ENCODE data around the gene PACSIN1. TPM values are rescaled to one million over a fixed set of nuclear protein-coding genes. Genes with fewer than 3 reads are reported as not detected.

The PACSIN1 gene
- total RNA-seq, 2 experiments from 2014 or later = 0.07 to 0.15 TPM

DNA sequence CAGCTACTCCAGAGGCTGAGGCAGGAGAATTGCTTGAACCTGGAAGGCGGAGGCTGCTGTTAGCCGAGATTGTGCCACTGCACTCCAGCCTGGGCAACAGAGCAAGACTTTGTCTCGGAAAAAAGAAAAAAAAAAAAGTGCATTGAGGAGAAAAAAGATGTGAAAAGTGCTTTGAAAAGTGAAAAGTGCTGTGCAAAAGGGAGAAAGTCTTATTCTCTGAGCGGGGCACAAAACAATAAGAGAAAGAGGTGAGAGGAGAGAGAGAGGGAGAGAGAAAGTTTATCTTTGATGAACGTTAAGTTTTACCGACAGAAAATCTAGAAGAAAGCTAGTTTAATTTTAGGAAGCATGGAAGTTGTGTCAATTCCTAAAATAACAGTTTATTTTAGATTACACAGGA is 3.9 kb upstream of the PACSIN1 start:
- intact Hi-C loops (cut with micrococcal nuclease) = loop anchor here (10.0 kb wide), 1 partner anchor 683 kb away; the partner anchor contains the start of gene TCP11
- CTCF ChIA-PET = interaction anchor here (0.6 to 7.2 kb wide), 7 partner anchors 47 to 703 kb away, joined by 3 to 111 read pairs (median 4); no protein-coding TSS in a partner anchor
- Mint-ChIP-seq H3K4me1 (ENCODE audit: low read depth) (peaks cover 6% of the 10 kb centered on the region), H3K4me3 (no peak overlapping the region), H3K9me3 (no peaks in the 10 kb centered on the region), H3K27me3 (ENCODE audit: low read depth) (peaks cover 18% of the 10 kb centered on the region), H3K27ac (no peak overlapping the region), H3K36me3 (ENCODE audit: low read depth) (no peaks in the 10 kb centered on the region)
- DNase-seq = no peak

DNA sequence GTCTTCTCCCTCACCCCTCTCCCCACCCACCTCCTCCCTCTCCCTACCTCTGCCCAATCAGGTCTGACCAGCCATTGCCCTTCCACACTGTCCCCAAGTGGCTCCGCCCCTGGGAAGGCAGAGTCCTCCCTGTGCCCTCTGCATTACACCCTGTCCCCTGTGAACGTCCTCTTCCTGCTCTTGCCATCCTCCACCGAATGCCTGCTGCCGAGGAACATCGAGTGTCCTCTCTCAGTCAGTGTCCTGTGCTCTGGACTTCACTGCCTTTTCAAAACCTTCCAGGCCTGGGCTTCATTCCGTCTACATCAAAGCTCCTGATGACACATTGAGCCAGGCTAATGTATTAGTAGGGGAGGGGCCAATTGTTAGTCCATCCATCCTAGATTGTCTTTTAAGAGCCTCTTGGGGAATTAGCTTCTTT is 3.3 kb upstream of the PACSIN1 start:
- H3K36me3 Mint-ChIP-seq (ENCODE audit: low read depth) = no peaks in the 10 kb centered on the region

DNA sequence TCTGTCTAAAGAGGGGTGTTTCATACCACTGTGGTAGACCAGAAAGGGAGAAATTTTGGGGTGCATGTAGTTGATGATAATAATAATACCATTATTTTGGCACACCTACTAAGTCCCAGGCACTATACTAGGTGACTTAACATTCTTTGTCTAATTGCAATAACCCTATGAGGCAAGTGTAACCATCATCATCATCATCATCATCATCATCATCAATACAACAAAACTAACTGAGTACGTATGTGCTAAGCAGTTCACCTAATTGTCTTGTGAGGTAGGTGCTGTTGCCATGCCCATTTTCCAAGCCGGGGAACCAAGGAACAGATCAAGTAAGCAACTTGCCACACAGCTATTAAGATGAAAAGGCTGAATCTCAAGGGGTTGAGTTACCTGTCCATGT is 2.6 kb upstream of the PACSIN1 start:
- Mint-ChIP-seq H3K9me3 (no peaks in the 10 kb centered on the region), H3K27me3 (ENCODE audit: low read depth) (peaks cover 20% of the 10 kb centered on the region), H3K36me3 (ENCODE audit: low read depth) (no peaks in the 10 kb centered on the region), H3K4me3 (no peak overlapping the region), H3K27ac (no peak overlapping the region), H3K4me1 (ENCODE audit: low read depth) (peaks cover 6% of the 10 kb centered on the region)
- no peak for DNase-seq
- intact Hi-C loops (cut with micrococcal nuclease) = loop anchor here (10.0 kb wide), 1 partner anchor 682 kb away; the partner anchor contains the start of gene TCP11
- CTCF ChIA-PET = interaction anchor here (7.2 kb wide), 1 partner anchor 146 kb away, joined by 111 read pairs; no protein-coding TSS in a partner anchor

More for the DNA sequence above, 3.3 kb upstream of the PACSIN1 start:
- H3K27me3 Mint-ChIP-seq (ENCODE audit: low read depth) = peaks cover 20% of the 10 kb centered on the region
- DNase-seq = no peak
- no peak overlapping the region for H3K27ac Mint-ChIP-seq
- no peak overlapping the region for H3K4me3 Mint-ChIP-seq
- CTCF ChIA-PET = interaction anchor here (0.6 to 7.2 kb wide), 6 partner anchors 135 to 703 kb away, joined by 3 to 111 read pairs (median 4); no protein-coding TSS in a partner anchor
- H3K9me3 Mint-ChIP-seq = no peaks in the 10 kb centered on the region
- H3K4me1 Mint-ChIP-seq (ENCODE audit: low read depth) = peaks cover 6% of the 10 kb centered on the region
- intact Hi-C loops (cut with micrococcal nuclease) = loop anchor here (10.0 kb wide), 1 partner anchor 682 kb away; the partner anchor contains the start of gene TCP11

DNA sequence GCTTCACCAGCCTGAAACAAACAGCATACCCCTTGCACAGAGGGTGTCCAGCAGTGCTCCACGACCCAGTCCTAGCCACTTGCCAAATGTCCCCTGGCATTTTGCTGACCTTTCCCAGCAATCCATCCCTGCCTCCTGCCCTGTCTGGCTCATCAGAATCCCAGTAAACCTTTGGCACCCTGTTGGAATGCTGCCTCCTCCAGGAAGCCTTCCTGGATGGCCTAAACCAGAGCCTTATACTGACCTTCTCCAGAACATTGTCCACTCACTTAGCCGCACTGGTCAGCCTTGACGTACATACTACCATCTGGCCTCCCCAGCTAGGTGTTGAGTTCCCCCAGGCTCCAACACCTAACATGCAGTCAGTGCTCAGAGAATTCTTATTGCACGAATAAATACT is 2.0 kb upstream of the PACSIN1 start:
- CTCF ChIA-PET = interaction anchor here (1.2 to 7.2 kb wide), 2 partner anchors 117 to 145 kb away, joined by 5 to 111 read pairs; no protein-coding TSS in a partner anchor
- Mint-ChIP-seq H3K27me3 (ENCODE audit: low read depth) (peaks cover 20% of the 10 kb centered on the region), H3K4me3 (no peak overlapping the region), H3K4me1 (ENCODE audit: low read depth) (peaks cover 6% of the 10 kb centered on the region), H3K36me3 (ENCODE audit: low read depth) (no peaks in the 10 kb centered on the region), H3K27ac (no peak overlapping the region), H3K9me3 (no peaks in the 10 kb centered on the region)
- DNase-seq = no peak
- intact Hi-C loops (cut with micrococcal nuclease) = loop anchor here (10.0 kb wide), 1 partner anchor 681 kb away; the partner anchor contains the start of gene TCP11

DNA sequence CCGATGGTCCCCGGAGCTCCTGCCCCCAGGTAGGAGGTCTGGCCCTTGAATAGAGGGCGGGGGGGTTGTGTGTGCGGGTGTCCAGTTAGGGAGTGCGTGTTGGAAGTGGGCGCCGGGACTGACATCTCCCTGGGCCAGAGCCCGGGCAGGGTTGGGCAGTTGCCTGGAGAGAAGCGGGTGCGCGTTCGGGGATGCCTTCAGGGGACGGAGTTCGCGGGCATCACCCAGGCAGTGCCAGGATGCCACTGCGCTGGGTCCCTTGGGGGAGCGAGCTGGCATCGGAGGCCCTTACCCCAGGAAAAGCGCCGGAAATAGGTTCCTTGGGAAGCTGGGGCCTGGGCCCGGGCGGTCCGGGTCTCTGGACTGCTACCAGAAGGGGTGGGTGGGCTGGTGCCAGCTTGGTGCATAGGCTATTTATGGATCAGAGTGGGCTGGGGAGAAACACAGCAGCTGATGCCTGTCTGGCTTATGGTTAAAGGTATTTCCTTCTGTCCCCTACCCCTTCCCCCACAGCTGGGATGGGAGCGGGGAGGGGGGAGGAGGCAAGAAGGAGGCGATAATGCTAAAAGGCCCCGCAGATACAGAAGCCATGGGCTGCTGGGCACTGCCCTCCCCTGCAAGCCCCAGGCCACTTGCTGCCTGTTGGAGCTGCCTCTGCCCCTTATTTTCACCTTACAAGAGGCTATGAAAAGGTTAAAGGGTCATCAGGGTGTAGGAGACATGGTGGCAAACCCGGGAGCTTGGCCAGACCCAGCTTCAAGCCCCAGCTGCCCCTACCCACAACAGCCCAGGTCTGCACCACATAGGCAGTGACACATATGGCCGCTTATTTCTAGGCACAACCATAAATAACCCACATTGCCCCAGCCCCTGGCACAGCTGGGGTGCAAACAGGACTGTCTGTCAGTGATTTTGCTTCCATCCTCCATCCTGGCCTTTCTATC is 638 bp downstream of the PACSIN1 start:
- peaks cover 20% of the 10 kb centered on the region for H3K27me3 Mint-ChIP-seq (ENCODE audit: low read depth)
- H3K36me3 Mint-ChIP-seq (ENCODE audit: low read depth) = no peaks in the 10 kb centered on the region
- no peak overlapping the region for H3K27ac Mint-ChIP-seq
- peak overlapping the region; percentile 12 for H3K4me3 Mint-ChIP-seq
- no peak for DNase-seq
- intact Hi-C loops (cut with micrococcal nuclease) = loop anchor here (10.0 kb wide), 1 partner anchor 678 kb away; the partner anchor contains the start of gene TCP11
- no peaks in the 10 kb centered on the region for H3K9me3 Mint-ChIP-seq
- CTCF ChIA-PET = no interaction called here
- H3K4me1 Mint-ChIP-seq (ENCODE audit: low read depth) = peaks cover 6% of the 10 kb centered on the region

DNA sequence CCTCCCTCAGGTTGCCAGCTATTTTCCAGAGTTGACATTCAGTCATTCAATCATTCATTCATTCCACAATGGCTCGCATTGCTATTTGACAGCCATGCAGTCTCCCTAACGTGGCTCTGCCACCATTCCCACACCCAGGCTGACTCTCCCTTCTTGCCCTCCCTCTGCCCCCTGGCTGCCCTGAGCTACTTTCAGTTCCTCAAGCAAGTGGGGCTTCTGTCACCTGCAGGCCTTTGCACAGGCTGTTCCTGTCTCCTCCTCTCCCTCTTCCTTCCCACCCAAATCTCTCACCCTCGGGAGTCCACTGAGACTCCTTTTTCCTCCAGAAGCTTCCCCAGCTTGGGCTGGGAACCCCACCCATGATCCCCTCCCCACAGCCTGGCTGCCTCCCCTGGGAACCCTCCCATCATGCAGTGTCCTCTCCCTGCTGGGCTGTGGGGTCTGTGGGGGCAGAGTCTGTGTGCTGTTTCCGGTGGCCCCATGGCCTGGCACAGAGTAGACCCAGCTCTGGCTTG is 2.6 kb downstream of the PACSIN1 start:
- Mint-ChIP-seq H3K4me3 (no peak overlapping the region), H3K4me1 (ENCODE audit: low read depth) (peaks cover 6% of the 10 kb centered on the region), H3K27me3 (ENCODE audit: low read depth) (peaks cover 18% of the 10 kb centered on the region), H3K27ac (no peak overlapping the region), H3K36me3 (ENCODE audit: low read depth) (no peaks in the 10 kb centered on the region), H3K9me3 (no peaks in the 10 kb centered on the region)
- DNase-seq = no peak
- intact Hi-C loops (cut with micrococcal nuclease) = loop anchor here (10.0 kb wide), 1 partner anchor 676 kb away; the partner anchor contains the start of gene TCP11
- CTCF ChIA-PET = interaction anchor here (1.1 kb wide), 1 partner anchor 8 kb away, joined by 3 read pairs; no protein-coding TSS in a partner anchor

DNA sequence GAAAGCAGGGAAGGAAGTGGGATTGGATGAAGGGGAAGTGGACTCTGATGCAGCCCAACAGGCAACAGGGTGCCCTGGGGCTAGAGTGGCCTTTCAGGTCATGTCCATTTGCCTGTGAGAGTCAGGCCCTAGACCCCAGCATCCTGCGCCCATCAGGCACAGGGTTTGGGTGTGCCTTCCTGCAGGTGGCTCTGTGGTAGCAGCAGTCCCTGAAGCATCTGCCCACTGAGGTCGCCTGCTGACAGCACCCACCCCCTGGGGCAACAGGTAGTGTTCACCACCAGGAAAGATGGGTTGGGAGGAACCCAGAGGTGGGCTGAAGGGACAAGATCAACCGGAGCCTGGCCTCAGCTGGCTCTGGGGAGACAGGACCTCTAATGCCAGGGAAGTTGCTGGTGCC is 3.6 kb downstream of the PACSIN1 start:
- H3K4me3 Mint-ChIP-seq = no peak overlapping the region

DNA sequence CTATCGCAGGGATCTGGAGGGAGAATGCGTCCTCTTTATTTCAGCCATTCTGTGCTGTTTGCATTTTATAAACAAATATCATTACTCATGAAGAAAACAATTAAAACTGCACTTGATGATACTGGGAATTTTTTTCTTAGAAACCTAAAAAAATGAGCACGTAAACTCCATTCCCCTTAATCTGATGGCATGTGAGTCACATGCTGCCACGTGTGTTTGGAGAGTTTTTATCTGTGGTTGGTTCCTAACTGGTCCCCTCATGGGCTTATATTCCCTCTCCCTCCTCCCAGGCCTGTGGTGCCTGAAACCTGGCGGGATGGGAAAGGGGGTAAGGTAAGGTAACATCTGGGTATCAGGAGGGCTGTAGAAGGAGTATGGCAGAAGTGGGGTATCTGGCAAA is 6.5 kb downstream of the PACSIN1 start:
- H3K27ac Mint-ChIP-seq = no peak overlapping the region

More for the DNA sequence above, 3.6 kb downstream of the PACSIN1 start:
- H3K27ac Mint-ChIP-seq = no peak overlapping the region
- CTCF ChIA-PET = no interaction called here
- H3K4me1 Mint-ChIP-seq (ENCODE audit: low read depth) = peaks cover 6% of the 10 kb centered on the region
- H3K36me3 Mint-ChIP-seq (ENCODE audit: low read depth) = no peaks in the 10 kb centered on the region
- peaks cover 14% of the 10 kb centered on the region for H3K27me3 Mint-ChIP-seq (ENCODE audit: low read depth)
- H3K9me3 Mint-ChIP-seq = peaks cover 6% of the 10 kb centered on the region
- intact Hi-C loops (cut with micrococcal nuclease) = loop anchor here (10.0 kb wide), 1 partner anchor 675 kb away; the partner anchor contains the start of gene TCP11
- DNase-seq = no peak

DNA sequence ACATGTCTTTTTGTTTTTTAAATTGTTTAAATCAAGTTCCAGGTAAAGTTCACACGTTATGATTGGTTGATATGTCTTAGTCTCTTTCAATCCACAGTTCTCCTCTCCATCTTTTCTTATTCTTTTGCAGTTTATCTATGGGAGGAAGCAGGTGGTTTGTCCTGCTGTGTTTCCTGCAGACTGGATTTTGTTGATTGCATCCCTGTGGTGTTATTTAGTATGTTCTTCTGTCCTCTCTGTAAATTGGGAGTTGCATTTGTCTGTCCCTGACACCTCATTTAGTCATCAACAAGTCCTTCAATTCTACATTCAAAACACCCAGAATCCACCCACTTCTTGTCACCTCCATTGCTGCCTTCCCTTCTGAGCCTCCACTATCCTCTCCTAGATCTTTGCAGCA is 8.1 kb downstream of the PACSIN1 start:
- DNase-seq = no peak
- no peak overlapping the region for H3K4me3 Mint-ChIP-seq
- no peaks in the 10 kb centered on the region for H3K27me3 Mint-ChIP-seq (ENCODE audit: low read depth)
- no peak overlapping the region for H3K27ac Mint-ChIP-seq
- no peaks in the 10 kb centered on the region for H3K36me3 Mint-ChIP-seq (ENCODE audit: low read depth)
- intact Hi-C loops (cut with micrococcal nuclease) = no loop called here
- no peaks in the 10 kb centered on the region for H3K4me1 Mint-ChIP-seq (ENCODE audit: low read depth)
- H3K9me3 Mint-ChIP-seq = peaks cover 6% of the 10 kb centered on the region
- CTCF ChIA-PET = no interaction called here

More for the DNA sequence above, 6.5 kb downstream of the PACSIN1 start:
- intact Hi-C loops (cut with micrococcal nuclease) = no loop called here
- Mint-ChIP-seq H3K4me3 (no peak overlapping the region), H3K4me1 (ENCODE audit: low read depth) (no peaks in the 10 kb centered on the region), H3K9me3 (peaks cover 6% of the 10 kb centered on the region), H3K27me3 (ENCODE audit: low read depth) (no peaks in the 10 kb centered on the region), H3K36me3 (ENCODE audit: low read depth) (no peaks in the 10 kb centered on the region)
- CTCF ChIA-PET = interaction anchor here (1.4 kb wide), 1 partner anchor 12 kb away, joined by 3 read pairs; no protein-coding TSS in a partner anchor
- DNase-seq = no peak

DNA sequence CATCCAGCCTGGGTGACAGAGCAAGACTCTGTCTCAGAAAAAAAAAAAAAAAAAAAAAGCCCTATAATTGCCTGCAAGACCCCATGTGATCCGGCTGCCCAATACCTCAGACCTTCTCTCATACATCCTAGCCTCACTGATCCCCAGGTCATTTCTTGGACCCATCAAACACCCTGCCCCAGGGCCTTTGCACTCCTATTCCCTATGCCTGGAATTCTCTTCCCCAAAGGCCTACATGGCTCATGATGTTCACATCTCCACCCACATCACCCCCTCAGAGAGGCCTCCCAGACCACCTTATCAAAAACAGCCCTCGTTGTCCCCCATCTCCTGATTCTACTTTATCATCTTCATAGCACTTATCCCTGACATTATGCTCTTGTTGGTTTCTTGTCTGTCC is 8.9 kb downstream of the PACSIN1 start:
- no peaks in the 10 kb centered on the region for H3K36me3 Mint-ChIP-seq (ENCODE audit: low read depth)
- peaks cover 6% of the 10 kb centered on the region for H3K9me3 Mint-ChIP-seq
- DNase-seq = no peak
- no peak overlapping the region for H3K27ac Mint-ChIP-seq
- no peaks in the 10 kb centered on the region for H3K27me3 Mint-ChIP-seq (ENCODE audit: low read depth)
- no peaks in the 10 kb centered on the region for H3K4me1 Mint-ChIP-seq (ENCODE audit: low read depth)
- CTCF ChIA-PET = interaction anchor here (1.1 to 1.4 kb wide), 2 partner anchors 15 to 53 kb away, joined by 3 to 4 read pairs; no protein-coding TSS in a partner anchor
- intact Hi-C loops (cut with micrococcal nuclease) = no loop called here
- H3K4me3 Mint-ChIP-seq = no peak overlapping the region

DNA sequence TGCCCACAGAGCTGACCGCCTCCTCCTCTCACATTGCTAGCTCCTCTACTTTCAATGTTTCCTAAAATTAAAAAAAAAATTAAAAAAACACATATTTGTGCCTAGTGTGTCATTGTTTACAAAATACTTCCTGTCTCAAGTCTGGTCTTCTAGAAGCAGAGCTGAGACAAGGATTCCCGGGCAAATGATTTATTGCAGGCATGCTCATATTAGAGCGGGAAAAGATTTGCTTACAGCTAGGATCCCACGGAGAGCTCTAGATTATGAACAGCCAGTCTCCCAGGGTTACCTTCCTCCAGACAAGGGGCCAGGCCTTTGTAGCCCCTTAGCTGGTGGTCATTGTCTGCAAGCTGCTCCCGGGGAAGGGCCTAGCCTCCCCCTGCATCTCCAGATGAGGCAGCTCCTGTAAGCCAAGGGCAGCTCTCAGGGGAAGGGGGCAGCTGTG is 9.4 kb downstream of the PACSIN1 start:
- H3K27ac Mint-ChIP-seq = no peak overlapping the region
- DNase-seq = no peak
- no peaks in the 10 kb centered on the region for H3K36me3 Mint-ChIP-seq (ENCODE audit: low read depth)
- no peak overlapping the region for H3K4me3 Mint-ChIP-seq
- intact Hi-C loops (cut with micrococcal nuclease) = no loop called here
- H3K4me1 Mint-ChIP-seq (ENCODE audit: low read depth) = no peaks in the 10 kb centered on the region
- no peaks in the 10 kb centered on the region for H3K27me3 Mint-ChIP-seq (ENCODE audit: low read depth)
- CTCF ChIA-PET = interaction anchor here (1.1 to 1.4 kb wide), 2 partner anchors 15 to 52 kb away, joined by 3 to 4 read pairs; no protein-coding TSS in a partner anchor
- H3K9me3 Mint-ChIP-seq = peaks cover 6% of the 10 kb centered on the region

All from activated naive CD4-positive, alpha-beta T cell treated with anti-CD3 and anti-CD28 coated beads for 36 hours (primary cell).